Measurements from ENCODE around the gene C1QL4.
"Not testable (repeated sequence)": the region's sequence is repeated elsewhere in the genome, so short reads cannot be mapped to it uniquely, and the experiment has no call there.

C1QL4 gene

GRCh38 chr12:49336645-49337584, at the start of gene C1QL4:
Gene C1QL4, minus strand, starts transcription at chr12:49337188. Its CDS starts 711 bp downstream, at chr12:49336477.
- in situ Hi-C loops (cut with MboI; ENCODE audit: low sequenced_read_pairs), result loop anchor here (5.0 kb wide), 1 partner anchor 50 kb away; no protein-coding TSS in a partner anchor

DNA sequence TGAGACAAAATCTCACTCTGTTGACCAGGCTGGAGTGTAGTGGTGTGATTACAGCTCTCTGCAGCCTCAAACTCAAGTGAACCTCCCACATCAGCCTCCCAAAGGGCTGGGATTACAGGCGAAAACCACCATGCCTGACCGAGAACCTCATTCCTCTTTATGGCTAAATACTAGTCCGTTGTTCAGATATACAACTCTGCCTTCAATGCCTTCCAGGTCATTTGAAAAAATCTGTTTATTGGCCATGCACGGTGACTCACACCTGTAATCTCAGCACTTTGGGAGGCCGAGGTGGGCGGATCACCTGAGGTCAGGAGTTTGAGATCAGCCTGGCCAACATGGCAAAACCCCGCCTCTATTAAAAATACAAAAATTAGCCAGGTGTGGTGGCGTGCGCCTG, 43.2 kb upstream of the C1QL4 start:
- in situ Hi-C loops (cut with MboI; ENCODE audit: low sequenced_read_pairs), result not testable (repeated sequence)

- in situ Hi-C loops (cut with MboI; ENCODE audit: low sequenced_read_pairs), result no loop called here
These were observed 40.4 kb upstream of the C1QL4 start for GRCh38 chr12:49377386-49377785.

GRCh38 chr12:49375406-49375805, 38.4 kb upstream of the C1QL4 start:
- in situ Hi-C loops (cut with MboI; ENCODE audit: low sequenced_read_pairs), result no loop called here

DNA sequence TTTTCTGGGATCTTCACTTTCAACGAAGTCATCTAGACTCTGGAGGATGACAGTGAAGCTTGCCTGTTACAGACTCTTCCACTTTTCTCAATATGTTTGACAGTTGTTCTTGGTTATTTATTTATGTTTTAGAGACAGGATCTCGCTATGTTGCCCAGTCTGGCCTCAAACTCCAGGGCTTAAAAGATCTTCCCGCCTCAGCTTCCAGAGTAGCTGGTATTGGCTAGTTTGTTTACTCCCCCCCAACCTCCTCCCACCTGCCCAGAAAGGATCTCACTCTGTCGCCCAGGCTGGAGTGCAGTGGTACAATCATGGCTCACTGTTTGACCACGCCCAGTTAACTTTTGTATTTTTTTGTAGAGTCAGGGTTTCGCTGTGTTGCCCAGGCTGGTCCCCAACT, 33.6 kb upstream of the C1QL4 start:
- in situ Hi-C loops (cut with MboI; ENCODE audit: low sequenced_read_pairs), result no loop called here

DNA sequence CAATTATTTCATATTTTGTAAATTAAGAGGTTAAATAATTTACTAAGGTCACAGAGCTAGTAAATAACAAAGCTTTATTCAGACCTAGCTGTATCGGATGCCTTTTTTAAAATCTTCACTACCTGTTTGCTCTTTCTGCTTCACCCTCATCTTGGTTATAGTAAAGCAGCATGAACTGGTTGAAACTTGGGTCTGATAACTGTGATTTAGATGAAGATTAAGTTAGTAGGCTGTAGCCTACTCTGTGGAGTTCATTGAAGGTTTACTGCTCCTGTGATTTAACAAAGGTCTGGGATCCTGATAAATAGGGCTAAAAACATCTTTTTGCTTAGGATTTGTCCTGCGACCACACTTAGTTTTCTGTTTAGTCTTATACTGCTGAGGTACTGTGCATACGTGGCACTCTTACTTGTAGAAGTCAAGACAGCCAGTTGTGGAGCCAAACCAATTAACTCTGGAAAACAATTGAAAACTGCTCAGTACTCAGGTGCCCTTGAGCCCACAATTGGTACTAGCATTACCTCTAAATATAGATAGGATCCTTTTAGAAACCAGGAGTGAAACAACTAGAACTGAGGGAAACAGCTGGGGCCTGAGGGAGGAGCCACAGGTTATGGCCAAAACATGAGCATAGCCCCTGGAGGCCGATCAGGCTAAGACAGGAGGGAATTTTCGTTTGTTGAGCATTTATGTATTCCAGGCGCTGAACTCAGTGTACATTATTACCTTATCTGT, 32.6 kb upstream of the C1QL4 start:
- in situ Hi-C loops (cut with MboI; ENCODE audit: low sequenced_read_pairs), result no loop called here

GRCh38 chr12:49368240-49368600, 31.2 kb upstream of the C1QL4 start:
- in situ Hi-C loops (cut with MboI; ENCODE audit: low sequenced_read_pairs), result no loop called here

- in situ Hi-C loops (cut with MboI; ENCODE audit: low sequenced_read_pairs), result no loop called here
These were observed 30.6 kb upstream of the C1QL4 start, which contains the start of gene SPATS2 for GRCh38 chr12:49367381-49368239. Gene SPATS2, plus strand, starts transcription at chr12:49367462. Its CDS starts 93,551 bp downstream, at chr12:49461013.

- in situ Hi-C loops (cut with MboI; ENCODE audit: low sequenced_read_pairs), result no loop called here
These were observed 29.8 kb upstream of the C1QL4 start for GRCh38 chr12:49366652-49367380.

GRCh38 chr12:49366096-49366651, 29.2 kb upstream of the C1QL4 start:
- in situ Hi-C loops (cut with MboI; ENCODE audit: low sequenced_read_pairs), result no loop called here

DNA sequence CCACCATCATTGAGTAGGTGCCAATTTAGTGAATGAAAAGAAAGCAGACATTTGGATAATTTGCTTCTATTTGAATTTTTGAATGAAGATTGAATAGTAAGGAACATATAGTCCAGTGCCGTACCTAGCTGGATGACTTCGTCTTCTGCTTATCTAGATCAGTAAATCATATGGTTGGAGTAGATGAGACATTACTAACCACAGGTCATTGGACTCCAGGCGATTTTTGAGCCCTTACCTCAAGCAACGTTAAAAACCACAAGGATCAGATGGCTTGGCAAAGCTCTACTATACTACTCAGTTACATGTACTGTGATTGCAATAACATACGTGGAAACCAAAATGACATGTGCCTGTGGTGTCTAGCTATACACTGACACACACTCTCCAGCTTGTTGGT, 28.6 kb upstream of the C1QL4 start:
- in situ Hi-C loops (cut with MboI; ENCODE audit: low sequenced_read_pairs), result no loop called here

DNA sequence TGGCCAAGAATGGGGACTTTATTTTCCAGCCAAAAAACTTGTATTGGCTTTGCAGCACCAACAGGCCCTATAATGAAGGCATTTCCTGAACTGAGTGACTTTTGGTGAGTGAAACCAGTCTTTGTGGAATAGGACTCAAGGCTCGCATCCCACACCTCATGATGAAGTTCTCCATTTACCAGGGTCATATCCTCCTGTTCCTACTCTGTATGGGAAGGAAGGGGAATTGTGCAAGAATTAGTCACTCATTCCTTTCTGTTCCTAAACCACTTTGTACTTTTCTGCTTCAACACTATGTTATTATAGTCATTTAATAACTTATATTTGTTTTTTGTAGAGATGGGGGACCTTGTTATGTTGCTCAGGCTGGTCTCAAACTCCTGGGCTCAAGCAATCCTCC, 28.0 kb upstream of the C1QL4 start:
- in situ Hi-C loops (cut with MboI; ENCODE audit: low sequenced_read_pairs), result loop anchor here (5.0 kb wide), 1 partner anchor 152 kb away; no protein-coding TSS in a partner anchor

- in situ Hi-C loops (cut with MboI; ENCODE audit: low sequenced_read_pairs), result loop anchor here (5.0 kb wide), 1 partner anchor 155 kb away; no protein-coding TSS in a partner anchor
These were observed 25.1 kb upstream of the C1QL4 start for GRCh38 chr12:49362077-49362476.

DNA sequence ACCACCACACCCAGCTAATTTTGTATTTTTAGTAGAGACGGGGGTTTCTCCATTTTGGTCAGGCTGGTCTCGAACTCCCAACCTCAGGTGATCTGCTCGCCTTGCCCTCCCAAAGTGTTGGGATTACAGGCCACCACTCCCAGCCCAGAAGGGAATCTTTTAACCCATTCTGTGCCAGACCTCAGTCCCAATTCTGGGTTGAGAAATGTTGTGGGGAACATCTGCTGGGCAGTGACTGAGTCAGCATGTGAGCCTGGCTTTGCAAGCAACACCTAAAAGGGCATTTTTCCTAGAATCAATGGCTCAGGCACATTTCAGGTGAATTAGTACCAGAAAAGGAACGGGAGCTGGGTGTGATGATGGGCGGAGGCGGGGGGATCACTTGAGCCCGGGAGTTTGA, 22.7 kb upstream of the C1QL4 start:
- in situ Hi-C loops (cut with MboI; ENCODE audit: low sequenced_read_pairs), result loop anchor here (5.0 kb wide), 1 partner anchor 158 kb away; no protein-coding TSS in a partner anchor

DNA sequence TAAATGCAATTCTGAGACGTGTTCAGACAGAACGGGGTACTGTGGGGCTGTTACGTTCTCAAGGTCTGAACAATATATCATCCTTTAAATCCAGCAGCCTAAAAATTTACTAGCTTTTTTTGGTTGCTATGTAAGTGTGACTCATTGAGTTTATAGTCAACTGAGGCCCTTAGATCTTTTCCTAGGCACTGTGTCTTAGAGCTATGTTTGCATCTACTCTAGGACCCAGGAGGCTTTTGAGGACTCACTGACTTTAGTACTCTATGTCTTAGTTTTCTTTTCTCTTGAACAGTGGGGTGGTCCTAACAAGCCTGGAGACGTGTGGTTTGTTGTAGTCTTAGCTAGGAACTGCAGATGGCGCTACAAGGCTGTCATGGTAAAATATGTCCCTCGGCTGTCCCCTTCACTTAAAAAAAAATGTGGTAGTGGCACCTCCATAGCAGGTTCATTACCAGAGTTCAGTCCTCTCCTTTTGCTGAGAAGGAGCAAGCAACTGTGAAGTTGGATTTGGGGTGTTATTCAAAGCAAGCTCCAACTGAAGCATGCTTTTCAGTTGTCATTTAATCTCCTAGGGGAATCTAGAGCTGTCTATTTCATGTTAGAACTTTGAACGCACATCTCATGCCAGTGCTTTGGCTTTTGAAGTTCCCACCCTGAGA, 21.6 kb upstream of the C1QL4 start:
- in situ Hi-C loops (cut with MboI; ENCODE audit: low sequenced_read_pairs), result no loop called here

DNA sequence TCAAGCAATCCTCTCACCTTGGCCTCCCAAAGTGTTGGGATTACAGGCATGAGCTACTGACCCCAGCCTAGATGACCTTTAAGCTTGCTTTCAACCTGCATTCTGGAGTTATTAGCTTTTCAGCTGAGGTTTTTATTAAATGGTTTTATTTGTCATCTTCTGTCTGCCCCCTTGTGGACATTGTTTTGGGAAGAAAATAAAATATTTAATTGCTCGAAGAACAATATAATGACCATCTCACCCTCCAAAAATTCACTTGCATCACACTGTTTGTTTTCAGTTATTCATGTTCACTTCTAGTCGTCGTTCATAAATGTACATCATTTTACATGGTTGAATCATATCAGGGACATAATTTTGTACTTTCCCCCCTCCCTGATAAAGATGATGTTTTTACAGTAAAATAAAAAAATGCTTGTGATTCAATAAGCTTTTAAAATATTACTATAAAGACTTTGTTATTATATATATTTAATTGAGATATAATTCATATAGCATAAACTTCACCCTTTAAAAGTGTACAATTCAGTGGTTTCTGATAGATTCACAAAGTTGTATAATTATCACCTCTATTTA, 20.2 kb upstream of the C1QL4 start:
- in situ Hi-C loops (cut with MboI; ENCODE audit: low sequenced_read_pairs), result no loop called here

- in situ Hi-C loops (cut with MboI; ENCODE audit: low sequenced_read_pairs), result no loop called here
These were observed 18.9 kb upstream of the C1QL4 start for GRCh38 chr12:49355913-49356312.

GRCh38 chr12:49352351-49352750, 15.4 kb upstream of the C1QL4 start:
- in situ Hi-C loops (cut with MboI; ENCODE audit: low sequenced_read_pairs), result no loop called here

- in situ Hi-C loops (cut with MboI; ENCODE audit: low sequenced_read_pairs), result no loop called here
These were observed 12.3 kb upstream of the C1QL4 start for GRCh38 chr12:49349266-49349665.
